Measurements from ENCODE around the gene TTL. TPM values are rescaled to one million over a fixed set of nuclear protein-coding genes. Genes with fewer than 3 reads are reported as not detected.

Gene TTL
- total and polyA plus RNA-seq, 2 of the 13 experiments (the other 11 are each of a cell fraction or from before 2014, with no cell fraction given) = 19.0 to 59.8 TPM

GRCh38 chr2:112433480-112433879 lies 48.5 kb upstream of the TTL start, which contains the start of gene RGPD8 (continued):
- TF ChIP-seq PAXIP1 (CRISPR knock-in tag; conservative IDR thresholded peaks at IDR 0.05) = peak; percentile 42
- peak; percentile 95 for TF ChIP-seq ZNF777 (CRISPR knock-in tag; IDR thresholded peaks at IDR 0.05)
- peak; percentile 50; the same call in 1 of the 2 replicates for TF ChIP-seq ZNF501 (CRISPR knock-in tag; IDR thresholded peaks at IDR 0.05)
- TF ChIP-seq ZNF761 (CRISPR knock-in tag; conservative IDR thresholded peaks at IDR 0.05) = 0 out of 2 replicates have a peak, but pooled peaks have one; percentile 32
- TF ChIP-seq SRY (CRISPR knock-in tag; IDR thresholded peaks at IDR 0.05) = 0 out of 2 replicates have a peak, but pooled peaks have one; percentile 21
- peak; percentile 41; the same call in 1 of the 2 replicates for TF ChIP-seq FOXC1 (CRISPR knock-in tag; IDR thresholded peaks at IDR 0.05; ENCODE audit: borderline replicate concordance)
- TF ChIP-seq HOMEZ (CRISPR knock-in tag; IDR thresholded peaks at IDR 0.05; ENCODE audit: low read depth) = 0 out of 2 replicates have a peak, but pooled peaks have one; percentile 17
- 0 out of 2 replicates have a peak, but pooled peaks have one; percentile 62 for TF ChIP-seq UBTF (CRISPR knock-in tag; IDR thresholded peaks at IDR 0.05)
- TF ChIP-seq MED1 (CRISPR knock-in tag; IDR thresholded peaks at IDR 0.05) = 0 out of 2 replicates have a peak, but pooled peaks have one; percentile 38
- TF ChIP-seq GMEB1 (CRISPR knock-in tag; IDR thresholded peaks at IDR 0.05; ENCODE audit: borderline replicate concordance) = peak; percentile 61; the same call in 1 of the 2 replicates
- peak; percentile 54; the same call in 1 of the 2 replicates for TF ChIP-seq ZBTB33 (CRISPR knock-in tag; IDR thresholded peaks at IDR 0.05)
- TF ChIP-seq HDAC2 (CRISPR knock-in tag; IDR thresholded peaks at IDR 0.05) = peak; percentile 43; the same call in 1 of the 2 replicates
- TF ChIP-seq MYPOP (CRISPR knock-in tag; IDR thresholded peaks at IDR 0.05) = peak; percentile 71; the same call in 1 of the 2 replicates
- TF ChIP-seq STAG1 (CRISPR knock-in tag; IDR thresholded peaks at IDR 0.05) = peak; percentile 91
